A673 (cell line): ENCODE data around the gene UCKL1.

Source experiments
- EZH2 ChIP-seq: fragments of 200-600 bp; sonication (generic); IDR thresholded peaks from 2 replicates; pipeline ENCODE4 v1.6.1; 2017; ENCODE audit warnings: borderline replicate concordance, low read depth, mild to moderate bottlenecking, mixed read lengths, antibody characterized with exemption, low read length; ENCODE audit not compliant: poor library complexity, severe bottlenecking
- TF ChIP-seq, protein P1 (sequence below): fragments of 300-800, 200-600 bp; sonication (generic); conservative IDR thresholded peaks from 2 replicates; pipeline ENCODE4 v1.5.1; 2017; ENCODE audit warnings: low read depth, mild to moderate bottlenecking, antibody characterized with exemption, low read length, moderate library complexity, mixed read lengths

DNA sequence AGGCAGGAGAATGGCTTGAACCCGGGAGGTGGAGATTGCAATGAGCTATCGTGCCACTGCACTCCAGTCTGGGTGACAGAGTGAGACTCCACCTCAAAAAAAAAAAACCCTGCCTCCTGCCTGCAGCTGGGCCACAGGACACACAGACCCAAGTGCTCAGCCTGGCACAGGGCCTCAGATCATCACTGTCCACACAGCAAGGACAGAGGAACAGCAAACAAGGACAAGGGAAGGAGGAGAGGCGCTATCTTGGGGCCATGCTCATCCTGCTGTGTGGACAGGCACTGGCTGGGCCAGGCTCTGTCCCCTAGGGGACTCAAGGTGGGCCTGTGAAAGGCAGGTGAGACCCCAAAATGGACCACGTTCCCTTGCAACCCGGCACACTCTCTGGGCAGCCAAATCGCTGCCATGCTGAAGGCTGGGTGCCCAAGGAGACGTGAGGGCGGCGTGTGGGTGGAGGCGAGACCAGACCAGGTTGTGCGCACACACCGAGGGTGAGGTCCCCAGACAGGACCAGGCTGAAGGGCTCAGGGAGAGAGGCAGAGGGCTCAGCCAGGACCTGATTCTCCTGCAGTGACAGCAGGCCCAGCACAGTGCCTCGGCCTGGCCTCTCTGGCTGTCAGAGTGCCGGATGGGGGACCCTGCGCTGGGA, 9.1 kb downstream of the UCKL1 start:
- TF ChIP-seq, protein P1, sequence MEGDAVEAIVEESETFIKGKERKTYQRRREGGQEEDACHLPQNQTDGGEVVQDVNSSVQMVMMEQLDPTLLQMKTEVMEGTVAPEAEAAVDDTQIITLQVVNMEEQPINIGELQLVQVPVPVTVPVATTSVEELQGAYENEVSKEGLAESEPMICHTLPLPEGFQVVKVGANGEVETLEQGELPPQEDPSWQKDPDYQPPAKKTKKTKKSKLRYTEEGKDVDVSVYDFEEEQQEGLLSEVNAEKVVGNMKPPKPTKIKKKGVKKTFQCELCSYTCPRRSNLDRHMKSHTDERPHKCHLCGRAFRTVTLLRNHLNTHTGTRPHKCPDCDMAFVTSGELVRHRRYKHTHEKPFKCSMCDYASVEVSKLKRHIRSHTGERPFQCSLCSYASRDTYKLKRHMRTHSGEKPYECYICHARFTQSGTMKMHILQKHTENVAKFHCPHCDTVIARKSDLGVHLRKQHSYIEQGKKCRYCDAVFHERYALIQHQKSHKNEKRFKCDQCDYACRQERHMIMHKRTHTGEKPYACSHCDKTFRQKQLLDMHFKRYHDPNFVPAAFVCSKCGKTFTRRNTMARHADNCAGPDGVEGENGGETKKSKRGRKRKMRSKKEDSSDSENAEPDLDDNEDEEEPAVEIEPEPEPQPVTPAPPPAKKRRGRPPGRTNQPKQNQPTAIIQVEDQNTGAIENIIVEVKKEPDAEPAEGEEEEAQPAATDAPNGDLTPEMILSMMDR, result no peak
- no peak for TF ChIP-seq EZH2
